NB4 (cell line): ENCODE measurements around the gene CMKLR1.

Source experiments
- DNase-seq: peaks from one replicate; pipeline ENCODE4 v3.0.0; 2010; ENCODE audit warnings: low read depth
- H3K4me3 ChIP-seq: one replicate; pipeline ENCODE4 v1.5.1; 2011; ENCODE audit warnings: mild to moderate bottlenecking, low read depth, low read length, moderate library complexity
- MYC ChIP-seq: IDR thresholded peaks from 2 replicates; pipeline ENCODE4 v1.6.1; 2011; ENCODE audit warnings: low read depth, low read length
- POLR2A ChIP-seq: IDR thresholded peaks from 2 replicates; pipeline ENCODE4 v1.6.1; 2011; ENCODE audit warnings: mild to moderate bottlenecking; ENCODE audit not compliant: insufficient read length; ENCODE audit errors: extremely low read depth
- TF ChIP-seq, protein P1 (sequence below): IDR thresholded peaks from one replicate; pipeline ENCODE4 v1.5.1; 2012; ENCODE audit warnings: low read depth, low read length
- TF ChIP-seq, protein P2 (sequence below): IDR thresholded peaks from 2 replicates; pipeline ENCODE4 v1.6.1; 2011; ENCODE audit warnings: low read depth, low read length

CMKLR1 gene

DNA sequence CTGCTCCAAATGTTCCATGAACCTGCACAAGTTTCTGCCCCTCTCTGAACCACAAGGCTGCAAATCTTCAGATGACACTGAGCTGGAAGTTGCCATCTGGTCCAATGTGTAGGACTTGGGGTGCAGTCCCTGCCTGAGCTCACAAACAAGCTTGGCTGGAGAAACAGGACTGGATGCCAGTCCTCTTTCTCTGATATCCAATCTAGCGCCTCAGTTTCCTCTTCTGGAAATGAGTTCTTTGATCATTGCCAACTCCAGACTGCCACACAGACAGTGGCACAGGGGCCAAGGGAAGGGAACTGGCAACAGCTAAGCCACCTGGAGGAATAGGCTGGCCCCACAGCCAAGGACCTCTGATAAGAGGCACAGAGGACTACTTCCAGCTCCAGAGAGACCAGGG, 15.5 kb downstream of the CMKLR1 start:
- H3K4me3 ChIP-seq, result no peak overlapping the region
- TF ChIP-seq, protein P1, sequence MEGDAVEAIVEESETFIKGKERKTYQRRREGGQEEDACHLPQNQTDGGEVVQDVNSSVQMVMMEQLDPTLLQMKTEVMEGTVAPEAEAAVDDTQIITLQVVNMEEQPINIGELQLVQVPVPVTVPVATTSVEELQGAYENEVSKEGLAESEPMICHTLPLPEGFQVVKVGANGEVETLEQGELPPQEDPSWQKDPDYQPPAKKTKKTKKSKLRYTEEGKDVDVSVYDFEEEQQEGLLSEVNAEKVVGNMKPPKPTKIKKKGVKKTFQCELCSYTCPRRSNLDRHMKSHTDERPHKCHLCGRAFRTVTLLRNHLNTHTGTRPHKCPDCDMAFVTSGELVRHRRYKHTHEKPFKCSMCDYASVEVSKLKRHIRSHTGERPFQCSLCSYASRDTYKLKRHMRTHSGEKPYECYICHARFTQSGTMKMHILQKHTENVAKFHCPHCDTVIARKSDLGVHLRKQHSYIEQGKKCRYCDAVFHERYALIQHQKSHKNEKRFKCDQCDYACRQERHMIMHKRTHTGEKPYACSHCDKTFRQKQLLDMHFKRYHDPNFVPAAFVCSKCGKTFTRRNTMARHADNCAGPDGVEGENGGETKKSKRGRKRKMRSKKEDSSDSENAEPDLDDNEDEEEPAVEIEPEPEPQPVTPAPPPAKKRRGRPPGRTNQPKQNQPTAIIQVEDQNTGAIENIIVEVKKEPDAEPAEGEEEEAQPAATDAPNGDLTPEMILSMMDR, result no peak
- no peak for TF ChIP-seq MYC
- TF ChIP-seq, protein P2, sequence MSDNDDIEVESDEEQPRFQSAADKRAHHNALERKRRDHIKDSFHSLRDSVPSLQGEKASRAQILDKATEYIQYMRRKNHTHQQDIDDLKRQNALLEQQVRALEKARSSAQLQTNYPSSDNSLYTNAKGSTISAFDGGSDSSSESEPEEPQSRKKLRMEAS, result no peak
- TF ChIP-seq POLR2A, result no peak
- DNase-seq, result no peak

DNA sequence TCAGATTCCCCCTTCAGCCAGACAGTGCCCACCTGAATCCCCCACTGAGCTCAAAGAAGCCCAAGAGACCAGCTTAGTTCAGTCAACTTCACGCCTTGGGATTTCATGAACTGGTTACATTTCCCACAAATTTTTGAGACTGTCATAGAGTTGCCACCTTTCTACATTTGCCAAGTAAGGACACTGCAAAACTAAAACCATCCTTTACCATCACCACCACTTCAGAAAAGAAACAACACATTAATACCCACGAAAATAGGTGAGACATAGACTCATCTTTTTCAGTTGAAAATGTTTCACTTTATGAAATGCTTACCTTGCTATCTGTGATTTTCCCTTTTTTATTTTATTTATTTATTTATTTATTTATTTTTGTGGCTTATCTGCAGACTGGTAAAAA, 16.1 kb downstream of the CMKLR1 start:
- H3K4me3 ChIP-seq, result no peak overlapping the region
- DNase-seq, result no peak
- TF ChIP-seq, protein P1, result no peak
- no peak for TF ChIP-seq MYC

DNA sequence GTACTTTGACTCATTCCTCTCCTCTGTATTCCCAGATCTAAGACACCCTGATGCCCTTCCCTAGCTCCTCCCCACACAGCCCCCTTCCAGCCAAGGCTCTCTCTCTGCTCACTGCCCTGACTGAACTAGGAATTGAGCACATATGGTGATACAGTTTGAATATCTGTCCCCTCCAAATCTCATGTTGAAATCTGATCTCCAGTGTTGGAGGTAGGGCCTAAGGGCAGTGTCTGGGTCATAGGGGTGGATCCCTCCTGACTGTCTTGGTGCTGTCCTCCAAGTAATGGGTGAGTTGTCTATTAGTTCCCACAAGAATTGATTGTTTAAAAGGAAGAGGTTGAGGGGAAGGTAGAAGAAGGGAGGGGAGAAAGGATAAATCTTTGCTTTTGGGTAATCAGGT, 17.4 kb downstream of the CMKLR1 start:
- TF ChIP-seq, protein P2, result no peak
- TF ChIP-seq MYC, result no peak
- TF ChIP-seq, protein P1, result no peak
- TF ChIP-seq POLR2A, result no peak
- DNase-seq, result no peak
- H3K4me3 ChIP-seq, result no peak overlapping the region

DNA sequence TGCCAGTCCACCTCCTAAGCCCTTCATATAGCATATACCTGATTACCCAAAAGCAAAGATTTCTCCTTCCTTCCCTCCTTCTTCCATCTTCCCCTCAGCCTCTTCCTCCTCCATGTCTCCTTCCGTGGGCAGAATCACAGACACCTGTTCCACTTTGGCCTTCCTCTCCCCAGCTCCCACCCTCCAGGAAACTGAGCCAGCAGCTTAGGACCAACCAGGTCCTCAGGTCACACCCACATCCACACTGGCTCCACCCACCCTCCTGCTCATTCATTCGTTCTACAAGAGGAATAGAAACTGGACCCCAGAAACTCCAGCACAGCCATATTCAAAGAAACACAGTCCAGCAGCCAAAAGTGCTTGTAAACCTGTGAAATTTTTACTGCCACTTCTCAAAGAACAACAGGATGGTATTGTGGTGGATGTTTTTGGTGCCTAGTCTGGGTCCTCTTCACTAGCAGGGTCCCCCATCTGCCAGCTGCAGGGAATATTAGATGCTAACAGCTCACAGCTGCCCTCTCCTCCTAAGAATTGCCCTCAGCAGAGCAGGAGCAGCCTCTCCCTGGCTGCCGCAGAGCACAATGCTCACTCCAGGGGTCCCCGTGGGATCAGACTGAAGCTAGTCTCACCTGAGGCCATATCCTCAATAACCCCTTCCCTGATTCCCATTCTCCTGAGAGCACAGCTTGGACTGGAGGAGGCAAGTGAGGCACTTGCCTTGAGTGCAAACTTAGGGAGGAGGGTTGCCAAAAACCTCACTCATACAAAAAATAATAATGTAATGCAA, 18.4 kb downstream of the CMKLR1 start:
- TF ChIP-seq MYC (no peak), POLR2A (no peak)
- TF ChIP-seq, protein P2, result no peak
- TF ChIP-seq, protein P1, result no peak
- peak; percentile 51 for DNase-seq

DNA sequence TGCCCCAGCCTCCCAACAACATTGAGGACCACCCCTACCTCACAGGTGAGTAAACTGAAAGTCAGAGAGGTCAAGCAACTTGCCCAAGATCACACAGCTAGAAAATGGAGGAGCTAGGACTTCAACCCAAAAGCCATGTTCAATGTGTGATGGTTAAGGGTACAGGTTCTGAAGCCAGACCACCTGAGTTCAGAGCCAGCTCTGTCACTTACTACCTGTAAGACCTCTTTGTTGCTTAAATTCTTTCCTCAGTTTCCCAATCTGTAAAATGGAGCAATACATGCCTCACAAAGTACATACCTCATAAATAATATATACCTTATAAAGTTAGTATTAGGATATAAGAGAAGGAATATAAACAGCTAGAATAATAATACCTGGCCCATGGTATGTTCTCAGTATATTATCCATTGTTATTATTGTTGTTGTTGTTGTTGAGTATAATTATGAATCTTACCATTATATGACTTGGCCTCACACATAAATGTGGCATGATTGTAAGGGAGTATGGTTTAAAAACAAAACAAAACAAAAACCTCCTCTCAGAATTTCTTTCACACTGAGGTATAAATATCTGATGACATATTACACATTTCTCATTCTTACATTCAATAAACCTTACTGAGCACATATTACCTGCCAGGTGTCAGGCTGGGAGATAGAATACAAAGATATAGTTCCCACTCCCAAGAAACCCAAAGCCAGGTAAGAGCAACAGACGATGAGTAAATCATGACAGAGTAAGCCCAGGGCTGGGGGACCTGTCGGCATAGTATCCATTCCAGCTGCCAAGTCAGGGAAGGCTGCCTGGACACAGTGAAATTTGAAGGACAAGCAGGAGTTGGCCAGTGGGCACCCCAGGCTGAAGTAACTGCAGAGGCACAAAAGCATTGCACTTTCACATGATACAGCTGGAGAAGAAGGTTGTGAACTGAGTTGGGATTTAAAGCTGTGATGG, 19.6 kb downstream of the CMKLR1 start:
- TF ChIP-seq POLR2A (no peak), MYC (no peak)
- TF ChIP-seq, protein P2, result no peak
- TF ChIP-seq, protein P1, result no peak
- H3K4me3 ChIP-seq, result no peak overlapping the region
- no peak for DNase-seq

More for the DNA sequence above, 18.4 kb downstream of the CMKLR1 start:
- no peak overlapping the region for H3K4me3 ChIP-seq
